Panc1 (cell line): ENCODE data around the gene ANO3. TPM values are rescaled to one million over a fixed set of nuclear protein-coding genes. Genes with fewer than 3 reads are reported as not detected.

ENCODE experiments used
- ATAC-seq: fragments of 200-7000 bp; cut with Tn5 transposase; 2 replicates; pipeline ENCODE4 v1.9.1; 2020; ENCODE audit warnings: mild to moderate bottlenecking, moderate library complexity
- BruUV-seq: library from RNA; stranded (reverse); fragments of 400-500 nt; replicated peaks from 2 replicates; lab custom pipeline; 2021; lab: Mats Ljungman, UMichigan
- CTCF ChIA-PET: fragments of 300-600 bp; sonication (Branson Sonifier 250); formaldehyde crosslinking; loops from one replicate; lab custom pipeline; 2022; ENCODE audit warnings: antibody characterized with exemption; lab: Charles Lee
- POLR2A ChIA-PET: fragments of 300-600 bp; sonication (Branson Sonifier 250); formaldehyde crosslinking; loops from one replicate; lab custom pipeline; 2022; ENCODE audit warnings: antibody characterized with exemption; lab: Charles Lee
- DNase-seq: peaks from one replicate; pipeline ENCODE4 v3.0.0-alpha.2; 2010; ENCODE audit warnings: low read depth, low spot score
- H3K27ac ChIP-seq: 2 replicates; pipeline ENCODE4 v1.5.1; 2011; ENCODE audit warnings: mild to moderate bottlenecking, low read length, inconsistent platforms
- H3K27me3 ChIP-seq: fragments of 200-500 bp; sonication (Bioruptor generic); 2 replicates; pipeline ENCODE4 v1.6.0; 2014; ENCODE audit warnings: low read length, inconsistent platforms; ENCODE audit not compliant: control insufficient read depth, insufficient read depth
- H3K36me3 ChIP-seq: fragments of 200-500 bp; sonication (Bioruptor generic); 2 replicates; pipeline ENCODE4 v1.5.1; 2014; ENCODE audit warnings: inconsistent platforms, mild to moderate bottlenecking, low read length, moderate library complexity; ENCODE audit not compliant: control insufficient read depth, insufficient read depth
- H3K4me1 ChIP-seq: 2 replicates; pipeline ENCODE4 v1.5.1; 2011; ENCODE audit warnings: inconsistent platforms, mild to moderate bottlenecking, low read length, moderate library complexity; ENCODE audit not compliant: control insufficient read depth, insufficient read depth
- H3K4me3 ChIP-seq, 2 experiments: 2 replicates each; pipeline ENCODE4 v1.5.1; 2011 to 2012; ENCODE audit warnings: low read depth in 2 of 2, low read length in 2 of 2, mild to moderate bottlenecking in 2 of 2, inconsistent platforms in 1 of 2, moderate library complexity in 1 of 2
- H3K9me3 ChIP-seq: fragments of 200-500 bp; sonication (Bioruptor generic); 2 replicates; pipeline ENCODE4 v1.5.1; 2014; ENCODE audit warnings: low read depth, mild to moderate bottlenecking, inconsistent platforms, low read length, moderate library complexity; ENCODE audit not compliant: control insufficient read depth, insufficient read depth
- CTCF ChIP-seq: fragments of 450-650 bp; IDR thresholded peaks from 2 replicates; pipeline ENCODE4 v1.5.1; 2017; ENCODE audit warnings: mild to moderate bottlenecking
- POLR2AphosphoS5 ChIP-seq: IDR thresholded peaks from 2 replicates; pipeline ENCODE4 v1.6.1; 2012; ENCODE audit warnings: mild to moderate bottlenecking, low read depth, low read length, moderate library complexity
- REST ChIP-seq, 2 experiments: IDR thresholded peaks; 2 replicates each; pipeline ENCODE4 v1.6.1; 2011 to 2012; ENCODE audit warnings: low read depth in 2 of 2, control low read depth in 1 of 2, low read length in 1 of 2, mild to moderate bottlenecking in 1 of 2, moderate library complexity in 1 of 2; ENCODE audit not compliant: insufficient read depth in 1 of 2
- SIN3A ChIP-seq: IDR thresholded peaks from 2 replicates; pipeline ENCODE4 v1.6.1; 2012; ENCODE audit warnings: low read depth, mild to moderate bottlenecking, low read length, moderate library complexity, borderline replicate concordance; ENCODE audit not compliant: insufficient read depth
- TCF7L2 ChIP-seq: IDR thresholded peaks from 2 replicates; pipeline ENCODE4 v1.6.1; 2011; ENCODE audit warnings: mild to moderate bottlenecking, low read depth, low read length, inconsistent platforms
- in situ Hi-C: cut with HindIII; loops from 2 replicates; pipeline ENCODE4 v1.10.0; 2016; ENCODE audit warnings: low sequenced_read_pairs, low pct_unique_long_range_greater_than_20kb
- intact Hi-C: fragments of 100-400 bp; cut with micrococcal nuclease; formaldehyde crosslinking; loops from one replicate; pipeline ENCODE4 v1.10.0; 2022; ENCODE audit not compliant: unreplicated experiment
- total RNA-seq: library from RNA; stranded (reverse); gene quantifications from one replicate; pipeline ENCODE4 v1.2.1, GENCODE V29; 2021; ENCODE audit not compliant: unreplicated experiment

Gene ANO3
- total RNA-seq, 1 experiment from 2014 or later, result not detected

DNA sequence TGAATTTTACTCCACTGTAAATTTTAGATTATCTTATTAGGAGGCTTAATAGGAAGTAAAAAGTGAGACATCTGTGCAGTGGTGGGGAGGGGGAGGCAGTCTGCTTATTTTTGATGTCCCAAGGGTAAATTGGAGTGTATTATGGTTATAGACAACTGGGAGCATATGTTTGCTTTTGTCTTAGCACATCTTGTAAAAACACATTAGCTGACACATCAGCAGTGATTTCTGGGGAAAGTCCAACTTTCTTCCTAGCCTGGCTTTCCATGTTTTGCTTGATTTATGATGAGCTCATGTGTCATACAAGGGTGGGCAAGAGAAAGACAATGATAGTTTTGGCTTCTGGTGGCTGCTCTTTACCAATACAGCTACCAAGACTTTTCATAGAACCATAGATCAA, 4.0 kb downstream of the ANO3 start:
- no TSS peak for BruUV-seq
- peaks cover 12% of the 10 kb centered on the region for H3K27me3 ChIP-seq
- in situ Hi-C loops (no loop called here), intact Hi-C loops (loop anchor here (10.0 kb wide), 1 partner anchor 539 kb away; no protein-coding TSS in a partner anchor)
- H3K4me3 ChIP-seq, result no peak overlapping the region
- no peaks in the 10 kb centered on the region for H3K4me1 ChIP-seq
- ATAC-seq, result no peak
- no peaks in the 10 kb centered on the region for H3K9me3 ChIP-seq
- no peaks in the 10 kb centered on the region for H3K36me3 ChIP-seq
- POLR2A ChIA-PET, result no interaction called here
- TF ChIP-seq SIN3A (no peak), REST (IDR thresholded peaks at IDR 0.05; ENCODE audit: insufficient read depth in 1 of 2, low read depth in 2 of 2, low read length in 1 of 2) (no peak), CTCF (no peak), POLR2AphosphoS5 (no peak), TCF7L2 (no peak)
- CTCF ChIA-PET, result no interaction called here
- no peak for DNase-seq
- H3K27ac ChIP-seq, result no peak overlapping the region

DNA sequence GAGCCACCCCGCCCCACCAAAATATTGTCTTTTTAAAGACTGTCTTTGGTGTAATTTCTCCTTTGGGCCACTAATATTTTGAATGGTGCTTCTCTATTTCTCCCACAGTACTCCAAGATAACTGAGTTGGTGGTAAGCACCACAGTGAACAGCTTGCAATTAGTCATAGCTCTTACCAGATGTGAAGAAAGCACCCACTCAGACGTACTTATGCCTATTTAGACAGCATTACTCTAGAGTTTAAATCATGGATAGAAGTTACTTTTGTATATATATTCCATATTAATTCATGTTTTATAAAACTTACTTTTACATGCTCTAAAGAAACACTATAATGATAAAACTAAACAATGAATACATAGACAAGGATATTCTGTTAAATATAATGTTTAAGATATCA, 12.7 kb downstream of the ANO3 start:
- ChIA-PET CTCF (no interaction called here), POLR2A (no interaction called here)
- H3K4me3 ChIP-seq, result no peak overlapping the region
- H3K27me3 ChIP-seq, result no peaks in the 10 kb centered on the region
- intact Hi-C loops, result no loop called here
- H3K4me1 ChIP-seq, result no peaks in the 10 kb centered on the region
- no peaks in the 10 kb centered on the region for H3K9me3 ChIP-seq
- no peak for DNase-seq
- TF ChIP-seq REST (IDR thresholded peaks at IDR 0.05; ENCODE audit: insufficient read depth in 1 of 2, low read depth in 2 of 2, low read length in 1 of 2) (no peak), POLR2AphosphoS5 (no peak), CTCF (no peak)
- no peaks in the 10 kb centered on the region for H3K36me3 ChIP-seq
- no peak overlapping the region for H3K27ac ChIP-seq
- no TSS peak for BruUV-seq
- in situ Hi-C loops, result no loop called here
- ATAC-seq, result no peak
